HG02571 (cell line): ENCODE measurements around the gene CCDC191.
A peak's percentile ranks its signal among the peaks of the same experiment; 100 is the strongest.

Experiments
- ATAC-seq: cut with Tn5 transposase; IDR thresholded peaks from one replicate; pipeline ENCODE4 v1.9.1; 2021; ENCODE audit warnings: mild to moderate bottlenecking, moderate library complexity; ENCODE audit not compliant: unreplicated experiment

Gene CCDC191

GRCh38 chr3:114058646-114059045 lies 2.3 kb upstream of the CCDC191 start:
- ATAC-seq = no peak

DNA sequence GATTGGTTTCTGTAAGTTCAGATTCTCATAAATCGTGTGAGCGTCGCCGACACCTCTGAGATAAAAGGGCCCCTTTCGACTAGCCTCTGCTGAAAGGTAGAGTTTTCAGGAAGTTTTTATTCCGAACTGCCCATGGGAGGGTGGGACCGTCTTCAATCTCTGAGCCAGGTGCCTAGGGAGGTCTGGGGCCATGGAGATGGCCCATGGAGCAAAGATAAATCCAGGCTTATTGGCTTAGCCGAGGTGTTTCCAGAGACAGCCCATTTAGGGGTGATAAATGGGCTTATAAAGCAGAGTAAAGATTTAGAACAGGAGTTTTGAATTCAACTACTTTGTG lies 653 bp upstream of the CCDC191 start:
- peak; percentile 0 for ATAC-seq

GRCh38 chr3:114052216-114052615 lies 4.1 kb downstream of the CCDC191 start:
- no peak for ATAC-seq

GRCh38 chr3:114043205-114043604 lies 13.1 kb downstream of the CCDC191 start:
- ATAC-seq = no peak

GRCh38 chr3:114035896-114036295 lies 20.4 kb downstream of the CCDC191 start:
- no peak for ATAC-seq

DNA sequence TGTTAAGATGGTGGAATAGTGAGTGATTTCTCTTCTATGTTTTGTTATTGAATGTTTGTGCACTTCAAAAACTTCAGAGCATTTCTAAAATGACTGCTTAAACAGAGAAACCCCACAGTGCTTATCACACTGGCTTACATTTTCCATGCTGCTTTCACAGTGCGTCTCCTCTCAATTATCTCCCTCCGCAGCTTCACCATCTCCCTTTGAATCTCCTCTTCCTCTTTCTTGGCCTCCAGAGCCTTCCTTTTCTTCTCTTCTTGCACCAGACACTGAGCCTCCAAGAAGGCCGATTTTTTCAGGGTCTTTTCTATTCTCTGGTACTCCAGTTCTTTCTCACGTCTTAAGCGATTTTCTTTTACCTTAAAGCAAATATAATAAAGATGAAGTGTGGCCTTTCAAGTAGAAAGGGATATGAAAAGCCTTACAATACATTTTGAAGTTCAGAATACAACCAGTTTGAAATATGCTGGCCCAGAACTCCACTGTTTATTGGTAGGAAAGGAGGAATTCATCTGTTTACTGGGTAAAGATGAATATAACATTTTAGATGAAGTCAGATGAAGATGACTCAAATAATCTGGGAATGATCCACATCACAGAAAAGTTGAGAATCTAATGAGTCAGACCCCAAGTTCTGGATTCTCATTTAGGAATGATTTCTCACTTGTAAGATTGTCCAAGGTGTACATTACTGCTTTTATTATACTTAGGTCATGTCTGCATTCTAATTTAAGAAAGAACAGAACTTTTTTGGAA lies 21.4 kb downstream of the CCDC191 start:
- ATAC-seq = no peak

- ATAC-seq = no peak
Observed at GRCh38 chr3:114034211-114034610, 22.1 kb downstream of the CCDC191 start.

DNA sequence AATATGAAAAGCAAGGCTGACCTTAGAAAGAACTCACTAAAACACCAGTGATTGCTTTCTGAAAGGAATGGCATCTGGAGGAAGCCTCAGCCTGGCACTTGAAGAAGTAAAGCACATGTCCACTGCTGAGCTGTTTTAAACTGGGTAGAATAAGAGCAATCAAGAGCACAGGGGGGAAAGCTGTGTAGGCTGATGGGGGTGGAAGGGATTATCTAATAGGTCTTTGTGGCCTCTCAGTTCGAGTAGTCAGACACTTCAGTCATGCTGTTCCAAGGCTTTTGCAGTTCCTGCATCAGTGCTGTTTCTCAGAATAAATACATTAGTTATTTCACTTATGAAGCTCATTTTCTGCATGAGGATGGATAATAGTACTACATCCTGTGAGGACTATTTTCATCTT lies 22.6 kb downstream of the CCDC191 start:
- no peak for ATAC-seq

DNA sequence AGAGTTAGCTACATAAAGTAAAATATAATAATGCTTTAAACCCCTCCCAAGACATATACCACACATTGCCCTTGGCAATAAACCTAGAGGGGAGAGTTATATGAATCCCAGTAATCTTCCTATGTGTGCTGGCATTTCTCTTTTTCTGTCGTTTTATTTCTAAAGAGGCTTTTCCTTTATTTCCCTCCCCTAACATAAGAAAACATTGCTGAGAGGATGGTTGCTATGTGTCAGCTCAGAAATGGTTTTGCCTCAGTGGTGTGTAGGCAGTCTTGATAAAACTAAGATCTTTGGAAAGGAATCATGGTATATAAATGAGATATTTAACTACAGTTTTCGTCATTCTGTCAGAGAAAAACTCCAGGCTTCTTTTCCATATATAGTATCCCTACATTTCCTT lies 30.0 kb downstream of the CCDC191 start:
- ATAC-seq = no peak

DNA sequence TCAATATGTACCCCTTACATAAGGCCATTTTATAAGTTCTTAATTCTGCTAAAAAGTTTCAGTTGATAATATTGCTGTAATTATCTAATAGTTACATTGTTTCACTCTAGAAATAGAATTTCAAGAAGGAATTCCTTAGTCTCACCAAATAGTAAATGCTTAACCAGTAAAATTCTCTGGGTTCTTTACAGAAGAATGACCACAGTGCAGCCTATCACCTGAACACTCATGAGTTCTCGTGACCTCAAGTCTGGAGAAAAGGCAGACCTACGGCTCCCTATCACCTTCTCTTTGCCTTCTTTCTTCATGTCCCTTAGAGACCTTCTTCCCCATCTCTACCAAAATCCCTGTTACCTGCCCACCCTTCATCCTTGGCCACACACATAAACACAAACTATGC lies 30.9 kb downstream of the CCDC191 start:
- ATAC-seq = no peak

DNA sequence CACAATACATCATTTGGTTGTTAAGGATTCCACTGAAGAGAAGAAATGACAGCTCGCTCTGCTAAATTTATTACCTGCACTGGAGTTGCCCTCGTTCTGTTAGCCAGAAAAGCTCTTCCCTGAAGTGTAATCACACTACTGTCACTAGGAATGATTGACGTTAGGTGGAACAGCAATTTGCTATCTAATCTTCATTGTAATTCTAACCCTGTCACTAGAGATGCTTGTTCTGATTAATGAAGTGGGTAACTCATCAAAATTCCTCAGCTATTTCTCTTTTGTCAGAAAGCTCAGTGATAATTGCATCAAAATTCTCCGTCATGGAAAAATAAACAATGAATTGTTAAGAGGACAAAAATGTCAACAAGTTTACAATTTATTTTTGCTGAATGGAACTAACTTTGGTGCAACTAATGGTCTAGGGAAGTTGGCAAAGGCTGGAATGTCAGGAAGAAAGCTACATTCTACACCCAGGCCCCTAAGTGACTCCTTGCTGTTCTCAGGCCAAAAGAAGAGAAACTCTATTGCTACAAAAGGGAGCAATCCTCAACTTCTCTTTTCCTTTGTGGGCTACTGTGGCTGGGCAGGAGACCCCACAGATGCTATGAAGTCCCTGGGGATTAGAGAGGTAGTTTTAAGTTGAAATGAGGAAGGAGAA lies 34.1 kb downstream of the CCDC191 start:
- no peak for ATAC-seq

GRCh38 chr3:114020907-114021306 lies 35.4 kb downstream of the CCDC191 start:
- ATAC-seq = no peak

DNA sequence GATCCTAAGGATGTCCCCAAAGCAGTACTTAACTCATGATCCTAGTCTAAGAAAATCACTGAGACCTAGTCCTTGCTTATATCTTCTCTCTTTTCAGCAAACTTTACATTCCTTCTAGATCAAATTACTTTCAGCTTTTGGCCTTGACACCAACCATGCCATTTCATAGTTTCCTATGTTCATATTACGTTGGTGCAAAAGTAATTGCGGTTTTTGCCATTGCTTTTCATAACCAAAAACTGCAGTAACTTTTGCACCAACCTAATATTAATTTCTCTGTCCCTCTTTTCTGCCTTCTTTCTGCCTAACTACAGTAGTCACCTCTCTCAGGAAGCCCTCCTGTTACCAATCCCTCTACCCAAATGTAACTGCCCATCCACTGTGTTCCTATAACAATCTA lies 36.8 kb downstream of the CCDC191 start:
- no peak for ATAC-seq

GRCh38 chr3:114014211-114014610 lies 42.1 kb downstream of the CCDC191 start:
- ATAC-seq = no peak

- ATAC-seq = no peak
Observed at GRCh38 chr3:114011059-114011797, 45.1 kb downstream of the CCDC191 start.

DNA sequence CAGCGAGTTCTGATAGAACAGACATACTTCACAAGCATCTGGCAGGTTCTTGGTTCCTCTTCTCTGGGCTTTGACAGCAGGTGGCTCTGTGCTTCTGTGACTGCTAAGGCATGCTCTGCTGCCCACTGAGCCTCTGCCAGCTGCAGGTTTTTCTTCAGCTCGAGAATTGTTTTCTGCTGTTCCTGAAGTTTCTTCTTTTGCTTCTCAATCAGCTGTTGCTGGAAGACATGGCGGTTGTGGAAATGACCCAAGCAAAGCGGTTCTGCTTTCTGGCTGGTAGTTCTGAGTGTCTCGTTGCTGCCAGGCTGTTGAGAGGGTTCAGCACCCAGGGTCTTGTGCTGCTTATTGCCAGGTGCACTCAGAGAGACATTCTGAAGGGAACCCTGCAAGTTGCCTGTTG lies 50.8 kb downstream of the CCDC191 start:
- peak; percentile 86 for ATAC-seq

DNA sequence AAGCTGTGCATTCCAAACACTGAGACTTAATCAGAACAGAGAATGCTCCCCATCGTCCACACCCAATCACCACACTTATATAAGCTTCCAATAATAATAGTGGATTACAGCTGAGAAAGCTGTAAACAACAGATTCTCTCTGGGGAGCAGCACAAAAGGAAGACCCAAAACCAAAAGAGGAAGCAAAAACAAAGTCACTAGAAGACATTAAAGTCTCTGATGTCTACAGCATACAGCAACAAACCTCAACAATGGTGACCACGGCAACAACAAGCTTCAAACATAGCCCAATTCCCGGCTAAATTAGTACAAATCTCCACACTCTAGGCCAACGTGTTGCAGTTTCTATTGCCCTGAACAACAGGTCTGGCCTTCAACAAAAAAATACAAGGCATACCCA lies 70.8 kb downstream of the CCDC191 start:
- no peak for ATAC-seq

- ATAC-seq = no peak
Observed at GRCh38 chr3:113983544-113983943, 72.8 kb downstream of the CCDC191 start.

DNA sequence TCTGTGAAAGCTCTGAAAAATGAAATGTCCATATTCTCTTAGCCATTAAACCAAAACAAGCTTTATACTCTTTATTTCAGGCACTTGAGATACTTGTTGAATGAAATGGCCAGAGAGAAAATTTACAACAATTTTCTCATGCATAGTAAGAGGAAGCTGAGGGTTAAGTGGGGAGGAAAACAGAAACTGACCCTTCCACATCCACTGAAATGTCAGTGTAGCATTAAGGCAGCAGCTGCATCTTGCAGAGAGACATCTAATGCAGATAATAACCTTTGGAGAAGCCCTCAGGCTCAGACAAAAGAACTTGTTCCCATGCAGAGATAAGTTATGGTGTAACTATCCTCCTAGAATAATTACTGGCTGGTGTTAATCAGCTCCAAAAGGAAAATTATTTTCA lies 74.5 kb downstream of the CCDC191 start:
- ATAC-seq = no peak

- ATAC-seq = no peak
Observed at GRCh38 chr3:113979916-113980315, 76.4 kb downstream of the CCDC191 start.

DNA sequence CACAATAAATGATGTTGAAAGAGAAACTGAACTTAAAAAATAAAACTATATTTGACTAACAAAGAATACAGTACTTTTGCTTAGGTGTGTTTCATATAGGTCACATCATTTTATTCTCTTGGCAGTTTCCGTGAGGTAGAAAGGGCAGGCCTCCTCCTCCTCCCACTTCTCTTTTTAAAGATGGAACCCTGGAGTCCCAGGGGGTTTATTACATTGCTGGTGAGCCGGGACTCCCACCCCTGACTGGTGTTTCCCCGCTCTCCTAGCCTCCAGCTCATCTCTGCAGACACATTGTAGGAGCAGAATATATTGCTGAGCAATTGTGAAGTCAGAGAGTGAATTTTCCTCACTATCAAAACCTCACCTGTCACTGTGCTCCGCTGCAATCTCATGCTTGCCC lies 78.5 kb downstream of the CCDC191 start:
- ATAC-seq = no peak

DNA sequence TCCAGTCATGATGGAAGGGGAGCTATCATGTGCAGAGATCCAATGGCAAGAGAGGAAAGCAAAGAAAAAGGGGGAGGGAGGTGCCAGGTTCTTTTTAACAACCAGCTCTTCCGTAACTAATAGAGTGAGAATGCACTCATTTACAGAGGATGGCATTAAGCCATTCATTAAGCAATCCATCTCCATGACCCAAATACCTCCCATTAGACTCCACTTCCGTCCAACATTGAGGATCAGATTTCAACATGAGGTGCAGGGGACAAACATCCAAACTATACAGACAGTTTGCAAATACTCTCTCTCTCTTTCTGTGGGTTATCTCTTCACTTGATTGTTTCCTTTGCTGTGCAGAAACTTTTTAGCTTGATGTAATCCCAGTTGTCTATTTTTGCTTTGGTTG lies 87.3 kb downstream of the CCDC191 start:
- no peak for ATAC-seq
